Upper lobe of left lung (tissue), 6 donors: ENCODE results near the gene CIBAR2. TPM values are rescaled to one million over a fixed set of nuclear protein-coding genes. Genes with fewer than 3 reads are reported as not detected.

ENCODE experiments used
- ATAC-seq, 2 donors: fragments of 200-7000 bp; cut with Tn5 transposase; one replicate each; pipeline ENCODE4 v1.9.1; 2022; ENCODE audit warnings: mild to moderate bottlenecking in 2 of 2, moderate library complexity in 2 of 2; ENCODE audit not compliant: low FRiP score in 2 of 2
- DNase-seq, 2 donors: peaks; one replicate each; pipeline ENCODE4 v3.0.0-alpha.2; 2019 to 2020
- H3K27ac ChIP-seq, 4 donors: fragments of 200-600 bp; sonication (generic); one replicate each; pipeline ENCODE4 v1.5.1; 2016 to 2019
- H3K27me3 ChIP-seq, 4 donors: fragments of 200-600 bp; sonication (generic); one replicate each; pipeline ENCODE4 v1.5.1; 2017 to 2019
- H3K36me3 ChIP-seq, 4 donors: fragments of 200-600 bp; sonication (generic); one replicate each; pipeline ENCODE4 v1.5.1; 2016 to 2019
- H3K4me1 ChIP-seq, 4 donors: fragments of 200-600 bp; sonication (generic); one replicate each; pipeline ENCODE4 v1.5.1; 2018 to 2019
- H3K4me3 ChIP-seq, 4 donors: fragments of 200-600 bp; sonication (generic); one replicate each; pipeline ENCODE4 v1.5.1; 2017 to 2019; ENCODE audit warnings: mild to moderate bottlenecking in 2 of 4, moderate library complexity in 1 of 4
- H3K9me3 ChIP-seq, 4 donors: fragments of 200-600 bp; sonication (generic); one replicate each; pipeline ENCODE4 v1.5.1; 2018 to 2019
- CTCF ChIP-seq, 6 experiments: fragments of 450-650 bp in 4 of 6; fragments of 200-600 bp in 2 of 6; sonication (generic) in 2 of 6; IDR thresholded peaks; one replicate each; pipeline ENCODE4 v1.5.1; 2016 to 2019; ENCODE audit warnings: antibody characterized with exemption in 6 of 6
- EP300 ChIP-seq, 4 donors: sonication (generic); formaldehyde crosslinking; IDR thresholded peaks; one replicate each; pipeline ENCODE4 v1.5.1; 2017; ENCODE audit warnings: antibody characterized with exemption in 4 of 4, control low read depth in 2 of 4
- POLR2A ChIP-seq, 4 donors: fragments of 450-650 bp; IDR thresholded peaks; one replicate each; pipeline ENCODE4 v1.5.1; 2016 to 2017; ENCODE audit warnings: antibody characterized with exemption in 4 of 4, mild to moderate bottlenecking in 2 of 4
- POLR2AphosphoS5 ChIP-seq, 2 donors: sonication (generic); formaldehyde crosslinking; IDR thresholded peaks; one replicate each; pipeline ENCODE4 v1.5.1; 2017; ENCODE audit warnings: antibody characterized with exemption in 2 of 2
- WGBS, 2 donors: methylation state at CpG; one replicate each; pipeline ENCODE4 v1.1.5; 2017 to 2018; 5-methylcytosine and 5-hydroxymethylcytosine counted together
- total RNA-seq, 6 donors: library from RNA; depleted of rRNA in 4 of 6; stranded (reverse); fragments of >200 nt in 4 of 6; gene quantifications; one replicate each; pipeline versions ENCODE4 v1.1.0 to v1.2.1, GENCODE V29; 2016 to 2021
- donor health status: DM: no; HTN: no; CAD: no; lungs with moderate emphysema.
- donor health status: DM: no; HTN: yes; CAD: no; lungs with severe emphysema.

Gene CIBAR2
- total RNA-seq, 6 donors from 2014 or later, result 0.40 to 35.6 (median 9.9) TPM

- Histone ChIP-seq H3K36me3 (peaks cover 0 to 38% (median 26%) of the 10 kb centered on the region in 4 donors), H3K9me3 (no peaks in the 10 kb centered on the region), H3K4me1 (peaks cover 0 to 15% (median 7%) of the 10 kb centered on the region in 4 donors), H3K27me3 (no peaks in the 10 kb centered on the region), H3K4me3 (no peak overlapping the region), H3K27ac (no peak overlapping the region)
- TF ChIP-seq EP300 (IDR thresholded peaks at IDR 0.05) (no peak), POLR2AphosphoS5 (IDR thresholded peaks at IDR 0.05) (no peak), CTCF (IDR thresholded peaks at IDR 0.05) (no peak), POLR2A (IDR thresholded peaks at IDR 0.05) (no peak)
- no peak for ATAC-seq
- 41 to 53% methylated on average over 12 to 13 of the region's 13 CpGs for WGBS, 2 donors
- no peak for DNase-seq
These were observed 29.1 kb downstream of the CIBAR2 start for GRCh38 chr16:85083051-85083639.

GRCh38 chr16:85082173-85083050 lies 29.9 kb downstream of the CIBAR2 start:
- TF ChIP-seq EP300 (IDR thresholded peaks at IDR 0.05), result no peak
- peak in 1 of 6 experiments; percentile 15 for TF ChIP-seq CTCF (IDR thresholded peaks at IDR 0.05)
- H3K4me3 ChIP-seq, result no peak overlapping the region
- no peaks in the 10 kb centered on the region for H3K9me3 ChIP-seq
- H3K27ac ChIP-seq, result no peak overlapping the region
- DNase-seq (peak; percentile 35 to 86), ATAC-seq (peak; percentile 28 to 60)
- peaks cover 0 to 15% (median 7%) of the 10 kb centered on the region in 4 donors for H3K4me1 ChIP-seq
- WGBS, 2 donors, result 55 to 69% methylated on average over 25 to 33 of the region's 33 CpGs
- H3K27me3 ChIP-seq, result no peaks in the 10 kb centered on the region
- peaks cover under 1 to 42% (median 27%) of the 10 kb centered on the region in 4 donors for H3K36me3 ChIP-seq

- TF ChIP-seq POLR2AphosphoS5 (IDR thresholded peaks at IDR 0.05) (no peak), EP300 (IDR thresholded peaks at IDR 0.05) (no peak), CTCF (IDR thresholded peaks at IDR 0.05) (no peak), POLR2A (IDR thresholded peaks at IDR 0.05) (no peak)
- Histone ChIP-seq H3K4me3 (no peak overlapping the region), H3K36me3 (peaks cover 4 to 49% (median 25%) of the 10 kb centered on the region in 4 donors), H3K4me1 (peaks cover 0 to 12% (median 7%) of the 10 kb centered on the region in 4 donors), H3K27me3 (no peaks in the 10 kb centered on the region), H3K9me3 (no peaks in the 10 kb centered on the region), H3K27ac (no peak overlapping the region)
- ATAC-seq (no peak), DNase-seq (peak in 1 of 2 donors; percentile 69)
- WGBS, 2 donors, result 88 to 93% methylated on average over 8 to 12 of the region's 15 CpGs
These were observed 30.5 kb downstream of the CIBAR2 start for GRCh38 chr16:85081765-85082164.

GRCh38 chr16:85081038-85081437 lies 31.2 kb downstream of the CIBAR2 start:
- no peak for TF ChIP-seq CTCF (IDR thresholded peaks at IDR 0.05)
- TF ChIP-seq EP300 (IDR thresholded peaks at IDR 0.05), result no peak
- TF ChIP-seq POLR2AphosphoS5 (IDR thresholded peaks at IDR 0.05), result no peak
- no peak for TF ChIP-seq POLR2A (IDR thresholded peaks at IDR 0.05)
- H3K36me3 ChIP-seq, result peaks cover 4 to 56% (median 28%) of the 10 kb centered on the region in 4 donors
- H3K4me3 ChIP-seq, result no peak overlapping the region
- peaks cover 0 to 8% (median 6%) of the 10 kb centered on the region in 4 donors for H3K4me1 ChIP-seq
- ATAC-seq, result no peak
- no peak for DNase-seq
- no peaks in the 10 kb centered on the region for H3K27me3 ChIP-seq
- WGBS, 2 donors, result 89 to 92% methylated on average over 9 of the region's 9 CpGs
- H3K27ac ChIP-seq, result no peak overlapping the region
- H3K9me3 ChIP-seq, result no peaks in the 10 kb centered on the region
